HG03442 (cell line): ENCODE results near the gene ZNF410.
"Not testable (repeated sequence)": the region's sequence is repeated elsewhere in the genome, so short reads cannot be mapped to it uniquely, and the experiment has no call there.

Source experiments
- ATAC-seq: cut with Tn5 transposase; IDR thresholded peaks from one replicate; pipeline ENCODE4 v1.9.1; 2021; ENCODE audit warnings: mild to moderate bottlenecking, moderate library complexity; ENCODE audit not compliant: unreplicated experiment

The ZNF410 gene, protein sequence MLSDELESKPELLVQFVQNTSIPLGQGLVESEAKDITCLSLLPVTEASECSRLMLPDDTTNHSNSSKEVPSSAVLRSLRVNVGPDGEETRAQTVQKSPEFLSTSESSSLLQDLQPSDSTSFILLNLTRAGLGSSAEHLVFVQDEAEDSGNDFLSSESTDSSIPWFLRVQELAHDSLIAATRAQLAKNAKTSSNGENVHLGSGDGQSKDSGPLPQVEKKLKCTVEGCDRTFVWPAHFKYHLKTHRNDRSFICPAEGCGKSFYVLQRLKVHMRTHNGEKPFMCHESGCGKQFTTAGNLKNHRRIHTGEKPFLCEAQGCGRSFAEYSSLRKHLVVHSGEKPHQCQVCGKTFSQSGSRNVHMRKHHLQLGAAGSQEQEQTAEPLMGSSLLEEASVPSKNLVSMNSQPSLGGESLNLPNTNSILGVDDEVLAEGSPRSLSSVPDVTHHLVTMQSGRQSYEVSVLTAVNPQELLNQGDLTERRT

DNA sequence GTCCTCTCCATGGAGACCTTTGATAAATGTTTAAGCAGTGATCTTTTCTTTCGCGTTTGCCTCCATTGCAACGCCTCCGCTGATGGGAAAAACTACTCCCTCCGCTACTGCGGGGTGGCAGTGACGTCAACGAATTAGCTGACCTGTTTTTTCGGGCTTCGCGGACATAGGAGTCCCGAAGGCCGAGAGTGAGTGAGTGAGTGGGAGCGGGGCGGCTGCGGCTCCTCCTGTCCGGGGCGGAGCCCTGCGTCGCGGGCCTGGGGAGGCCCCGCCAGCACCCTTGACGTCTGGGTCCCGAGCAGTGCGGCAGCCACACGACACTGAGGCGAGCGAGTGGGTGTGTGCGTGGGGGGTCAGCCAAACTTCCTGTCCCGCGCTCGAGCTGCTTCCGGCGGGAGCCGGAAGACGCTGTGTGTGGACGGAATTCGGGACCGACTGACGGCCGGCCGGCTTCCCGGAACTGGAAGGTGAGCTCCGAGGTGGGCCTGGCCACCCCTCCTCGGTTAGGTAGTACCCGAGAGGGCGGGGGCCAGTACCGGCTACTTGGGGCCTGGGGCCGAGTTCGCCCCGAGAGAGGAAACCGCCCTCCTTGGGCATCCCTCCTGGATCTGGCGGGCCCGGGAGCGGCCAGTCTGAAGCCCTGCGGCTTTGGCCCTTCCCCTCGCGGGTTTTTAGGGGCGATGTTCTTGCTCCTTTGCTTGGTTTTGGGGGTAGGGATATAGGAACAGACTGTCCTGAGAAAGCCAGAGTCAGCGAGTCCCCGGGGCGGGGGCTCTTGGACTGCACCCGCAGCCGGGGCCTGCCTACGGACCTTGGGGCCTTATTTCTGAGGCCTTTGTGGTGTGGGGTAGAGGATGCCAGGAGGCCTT is at the start of gene ZNF410:
TSS of gene ZNF410 (plus strand) at position 411 of the 869 bp plus-strand sequence. CDS start 5,317 bp downstream, outside the sequence.
- ATAC-seq: peak; percentile 96

DNA sequence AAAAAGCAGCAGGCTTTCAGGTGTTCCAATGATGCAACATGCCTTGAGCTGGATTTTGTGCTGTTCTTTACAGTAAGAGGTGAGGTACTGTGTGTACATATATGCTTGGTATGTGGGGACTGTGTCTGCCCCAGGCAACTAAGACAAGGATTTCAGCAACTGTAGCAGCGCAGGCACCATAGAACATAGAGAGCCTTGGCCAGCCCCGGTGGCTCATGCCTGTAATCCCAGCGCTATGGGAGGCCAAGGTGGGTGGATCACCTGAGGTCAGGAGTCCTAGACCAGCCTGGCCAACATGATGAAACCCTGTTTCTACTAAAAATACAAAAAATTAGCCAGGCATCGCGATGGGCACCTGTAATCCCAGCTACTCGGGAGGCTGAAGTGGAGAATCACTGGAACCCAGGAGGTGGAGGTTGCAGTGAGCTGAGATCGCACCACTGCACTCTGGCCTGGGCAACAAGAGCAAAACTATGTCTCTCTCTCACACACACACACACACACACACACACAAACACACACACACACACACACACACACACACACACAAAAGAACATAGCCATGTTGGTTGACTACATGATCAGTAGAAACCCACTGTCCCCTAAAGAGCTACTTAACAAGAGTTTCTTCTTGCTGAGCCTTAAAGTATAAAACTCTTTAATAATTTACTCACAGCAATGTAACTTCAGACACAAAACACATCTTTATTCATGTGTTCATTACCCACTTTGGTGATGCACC is 48.2 kb upstream of the ZNF410 start:
- ATAC-seq: not testable (repeated sequence)

DNA sequence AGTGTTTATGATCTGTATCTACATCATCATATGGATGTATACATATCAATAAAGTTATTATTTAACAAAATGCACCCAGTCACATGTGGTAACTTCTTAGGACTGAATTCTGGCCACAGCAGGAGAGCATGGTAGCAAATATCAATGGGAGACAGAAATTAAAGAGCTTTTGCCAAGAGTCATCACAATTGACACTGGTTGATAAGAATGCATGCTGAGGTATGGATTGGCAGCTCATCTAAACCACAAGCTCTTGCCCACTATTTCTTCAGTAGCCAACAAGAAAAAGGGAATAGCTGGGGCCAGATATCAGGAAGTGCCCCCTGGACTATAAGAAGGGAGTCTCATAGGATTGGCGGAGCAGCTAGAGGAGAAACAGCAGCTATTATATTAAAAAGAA is 44.5 kb upstream of the ZNF410 start:
- ATAC-seq: no peak

DNA sequence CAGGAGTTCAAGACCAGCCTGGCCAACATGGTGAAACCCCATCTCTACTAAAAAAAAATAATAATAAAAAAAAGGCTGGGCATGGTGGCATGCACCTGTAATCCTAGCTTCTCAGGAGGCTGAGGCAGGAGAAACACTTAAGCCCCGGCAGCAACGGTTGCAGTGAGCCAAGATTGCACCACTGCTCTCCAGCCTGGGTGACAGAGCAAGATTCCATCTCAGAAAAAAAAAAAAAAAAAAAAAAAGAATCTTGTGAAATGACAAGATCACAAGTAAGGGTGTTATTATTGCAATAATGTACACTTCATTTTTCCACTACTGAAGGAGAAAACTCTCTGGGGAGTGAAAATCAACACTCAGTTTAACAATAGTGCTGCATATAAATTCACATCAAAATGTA is 43.8 kb upstream of the ZNF410 start:
- no peak for ATAC-seq

DNA sequence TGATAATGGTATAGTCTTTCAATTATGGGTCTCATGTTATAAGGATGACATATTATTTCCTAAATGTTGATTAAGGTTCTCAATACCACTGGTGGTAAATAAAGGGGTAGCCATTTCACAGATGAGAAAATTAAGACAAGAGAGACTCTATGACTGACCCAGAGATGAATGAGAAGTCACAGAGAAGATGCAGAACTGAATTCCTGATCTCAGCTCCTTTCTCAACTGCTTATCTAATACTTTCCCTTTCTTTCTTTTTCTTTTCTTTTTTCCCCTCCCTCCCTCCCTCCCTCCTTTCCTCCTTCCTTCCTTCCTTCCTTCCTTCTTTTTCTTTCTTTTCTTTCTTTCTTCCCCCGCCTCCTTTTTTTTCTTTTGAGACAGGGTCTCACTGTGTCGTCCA is 43.4 kb upstream of the ZNF410 start:
- ATAC-seq: no peak

DNA sequence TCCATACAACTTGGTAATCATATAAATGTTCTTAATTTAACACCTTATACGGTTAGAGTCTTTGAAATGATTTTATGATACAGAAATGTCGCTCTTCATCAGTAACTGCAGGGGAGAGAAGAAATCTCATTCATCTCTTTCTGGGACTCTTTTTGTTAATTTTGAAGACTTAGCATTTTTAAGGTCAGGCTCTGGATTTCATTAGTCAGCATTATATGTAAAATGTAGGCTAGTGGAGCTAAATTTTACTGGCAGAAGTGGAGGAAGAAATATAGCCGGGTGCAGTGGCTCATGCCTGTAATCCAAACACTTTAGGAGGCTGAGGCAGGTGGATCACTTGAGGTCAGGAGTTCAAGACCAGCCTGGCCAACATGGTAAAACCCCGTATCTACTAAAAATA is 39.7 kb upstream of the ZNF410 start:
- ATAC-seq: no peak

DNA sequence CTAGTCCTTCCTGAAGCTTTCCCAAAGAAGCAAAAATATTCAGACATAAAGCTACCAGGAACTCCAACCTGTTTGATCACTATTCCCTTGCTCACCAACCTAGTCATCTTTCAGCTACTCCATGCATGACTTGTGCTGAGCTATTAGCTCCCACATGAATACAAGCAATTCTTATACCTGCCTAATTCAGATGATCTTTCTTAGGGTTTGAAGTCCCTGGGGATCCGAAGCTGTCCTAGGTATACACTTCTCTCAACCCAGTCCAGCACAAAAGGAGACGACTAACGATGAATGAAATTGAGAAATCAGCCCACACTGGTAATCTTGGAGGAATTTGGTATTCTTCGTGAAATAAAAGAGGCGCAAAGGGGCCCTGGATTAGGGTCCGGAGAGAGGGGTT is 35.7 kb upstream of the ZNF410 start:
- no peak for ATAC-seq

DNA sequence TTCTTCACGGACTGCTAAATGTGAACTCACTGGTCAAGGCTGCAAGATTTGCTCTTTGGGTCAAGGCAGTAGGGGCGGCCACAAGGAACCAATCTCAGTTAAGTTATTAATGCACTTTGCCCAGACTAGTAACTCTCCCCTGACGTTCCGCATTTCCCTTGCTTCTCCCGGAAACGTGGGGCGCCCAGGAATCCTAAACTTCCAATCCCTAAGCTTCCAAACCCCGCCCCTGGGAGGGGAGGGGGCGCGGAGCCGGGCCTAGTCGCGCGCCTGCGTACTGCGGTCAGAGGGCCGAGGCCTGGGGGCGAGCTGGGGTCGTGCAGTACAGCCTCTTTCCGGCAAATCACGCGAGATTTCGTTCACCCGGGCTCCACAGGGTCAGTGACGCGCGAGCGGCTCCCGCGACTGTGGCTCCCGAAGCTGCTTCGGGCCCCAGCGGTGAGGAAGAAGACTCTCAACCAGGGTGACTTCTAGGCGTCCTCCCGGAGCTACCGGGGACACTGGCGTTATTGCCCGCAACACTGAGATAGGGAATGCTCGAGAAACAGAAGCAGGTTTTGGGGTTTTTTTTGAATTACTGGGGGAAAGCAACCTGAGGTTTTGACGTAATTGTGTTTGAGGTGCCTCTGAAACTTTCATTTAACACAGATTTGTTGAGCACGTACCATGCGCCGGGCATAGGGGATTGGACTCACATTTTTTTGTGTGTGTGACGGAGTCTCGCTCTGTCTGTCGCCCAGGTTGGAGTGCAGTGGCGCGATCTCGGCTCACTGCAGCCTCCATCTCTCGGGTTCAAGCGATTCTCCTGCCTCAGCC is 34.9 kb upstream of the ZNF410 start, which contains the start of gene PTGR2:
TSS of gene PTGR2 (plus strand) at position 265 of the 816 bp plus-strand sequence. CDS start 7,032 bp downstream, outside the sequence.
- ATAC-seq: peak; percentile 85

DNA sequence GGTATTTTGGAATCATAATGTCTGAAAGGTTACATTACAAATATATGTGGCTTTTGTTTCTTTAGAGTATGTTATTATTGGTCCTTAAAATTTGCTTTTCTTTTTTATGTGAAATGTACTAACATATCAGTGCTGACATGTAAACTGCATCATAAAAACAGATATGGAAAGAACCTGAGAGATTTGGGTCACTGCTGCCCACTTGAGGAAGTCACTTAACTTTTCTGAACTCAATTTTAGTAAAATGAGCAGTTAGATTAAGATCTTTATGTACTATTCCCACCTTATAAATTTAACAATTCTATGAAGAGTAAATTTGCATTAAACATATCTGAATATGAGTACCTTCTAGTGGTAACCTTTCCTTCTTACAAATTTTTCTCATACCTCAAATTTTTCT is 27.5 kb upstream of the ZNF410 start:
- ATAC-seq: no peak

DNA sequence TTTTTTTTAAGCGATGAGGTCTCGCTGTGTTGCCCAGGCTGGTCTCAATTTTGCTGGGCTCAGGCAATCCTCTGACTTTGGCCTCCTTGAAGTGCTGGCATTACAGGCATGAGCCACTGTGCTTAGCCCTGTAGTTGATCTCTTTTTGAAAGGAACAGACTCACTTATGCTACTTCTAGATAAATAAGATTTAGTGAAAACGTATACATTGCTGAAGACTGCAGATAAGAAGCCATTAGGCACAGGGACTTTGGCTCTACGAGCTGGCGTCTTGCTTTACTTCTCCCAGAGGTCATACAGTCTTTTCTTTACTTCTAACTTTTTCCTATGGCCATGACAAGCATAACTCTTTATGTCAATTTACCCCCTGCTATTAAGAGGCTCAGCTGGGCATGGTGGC is 25.6 kb upstream of the ZNF410 start:
- no peak for ATAC-seq

DNA sequence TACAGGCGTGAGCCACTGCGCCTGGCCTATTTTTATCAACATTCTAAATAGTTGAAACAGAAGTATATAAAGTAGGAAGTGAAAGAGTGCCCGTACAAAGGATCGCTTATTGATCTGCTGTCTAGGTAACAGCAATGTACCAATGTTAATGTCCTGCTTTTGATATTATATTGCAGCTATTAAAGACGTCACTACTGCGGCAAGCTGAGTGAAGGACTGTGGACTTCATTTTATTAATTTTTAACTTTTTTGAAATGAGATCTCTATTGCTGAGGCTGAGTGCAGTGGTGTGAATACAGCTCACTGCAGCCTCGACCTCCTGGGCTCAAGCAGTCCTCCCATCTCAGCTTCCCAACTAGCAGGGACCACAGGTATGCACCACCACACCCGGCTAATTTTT is 24.2 kb upstream of the ZNF410 start:
- no peak for ATAC-seq

DNA sequence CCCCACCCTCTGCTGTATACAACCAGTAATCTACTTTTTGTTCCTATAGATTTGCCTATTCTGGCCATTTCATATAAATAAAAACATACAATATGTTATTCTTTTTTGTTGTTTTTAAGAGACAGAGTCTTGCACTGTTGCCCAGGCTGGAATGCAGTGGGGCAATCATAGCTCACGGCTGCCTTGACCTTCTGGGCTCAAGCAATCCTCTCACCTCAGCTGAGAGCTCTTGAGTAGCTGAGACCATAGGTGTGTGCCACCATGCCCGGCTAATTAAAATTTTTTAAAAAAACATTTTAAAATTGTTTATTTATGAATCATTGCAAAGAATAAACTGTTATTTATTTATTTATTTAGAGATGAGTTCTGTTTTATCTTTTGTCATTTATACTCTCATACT is 23.4 kb upstream of the ZNF410 start:
- ATAC-seq: no peak

DNA sequence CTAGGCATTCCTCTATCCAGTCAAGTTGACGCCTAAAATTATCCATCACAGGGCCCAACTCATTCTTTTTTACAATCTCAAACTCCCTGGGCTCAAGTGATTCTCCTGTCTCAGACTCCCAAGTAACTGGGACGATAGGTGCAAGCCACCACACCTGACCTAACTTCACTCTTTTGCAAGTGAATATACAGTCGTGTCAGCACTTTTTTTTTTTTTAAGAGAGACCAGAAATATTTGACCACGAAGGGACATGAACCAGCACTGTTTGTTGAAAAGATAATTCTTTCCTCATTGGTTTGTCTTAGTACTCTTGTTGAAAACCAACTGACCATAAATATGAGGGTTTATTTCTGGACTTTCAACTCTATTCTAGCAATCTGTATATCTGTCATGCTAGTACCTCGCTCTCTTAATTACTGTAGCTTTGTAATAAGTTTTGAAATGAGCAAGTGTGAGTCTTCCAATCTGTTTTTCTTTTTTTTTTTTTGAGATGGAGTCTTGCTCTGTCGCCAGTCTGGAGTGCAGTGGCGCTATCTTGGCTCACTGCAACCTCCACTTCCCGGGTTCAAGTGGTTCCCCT is 21.0 kb upstream of the ZNF410 start:
- no peak for ATAC-seq

DNA sequence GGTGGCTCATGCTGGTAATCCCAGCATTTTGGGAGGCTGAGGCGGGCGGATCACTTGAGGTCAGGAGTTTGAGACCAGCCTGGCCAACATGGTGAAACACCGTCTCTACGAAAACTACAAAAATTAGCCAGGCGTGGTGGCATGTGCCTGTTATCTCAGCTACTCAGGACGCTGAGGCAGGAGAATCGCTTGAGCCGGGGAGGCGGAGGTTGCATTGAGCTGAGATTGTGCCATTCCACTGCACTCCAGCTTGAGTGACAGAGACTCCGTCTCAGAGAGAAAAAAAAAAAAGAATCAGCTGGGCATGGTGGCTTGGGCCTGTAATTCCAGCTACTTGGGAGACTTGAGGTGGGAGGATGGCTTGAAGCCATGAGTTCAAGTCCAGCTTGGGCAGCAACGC is 16.9 kb upstream of the ZNF410 start:
- ATAC-seq: not testable (repeated sequence)

DNA sequence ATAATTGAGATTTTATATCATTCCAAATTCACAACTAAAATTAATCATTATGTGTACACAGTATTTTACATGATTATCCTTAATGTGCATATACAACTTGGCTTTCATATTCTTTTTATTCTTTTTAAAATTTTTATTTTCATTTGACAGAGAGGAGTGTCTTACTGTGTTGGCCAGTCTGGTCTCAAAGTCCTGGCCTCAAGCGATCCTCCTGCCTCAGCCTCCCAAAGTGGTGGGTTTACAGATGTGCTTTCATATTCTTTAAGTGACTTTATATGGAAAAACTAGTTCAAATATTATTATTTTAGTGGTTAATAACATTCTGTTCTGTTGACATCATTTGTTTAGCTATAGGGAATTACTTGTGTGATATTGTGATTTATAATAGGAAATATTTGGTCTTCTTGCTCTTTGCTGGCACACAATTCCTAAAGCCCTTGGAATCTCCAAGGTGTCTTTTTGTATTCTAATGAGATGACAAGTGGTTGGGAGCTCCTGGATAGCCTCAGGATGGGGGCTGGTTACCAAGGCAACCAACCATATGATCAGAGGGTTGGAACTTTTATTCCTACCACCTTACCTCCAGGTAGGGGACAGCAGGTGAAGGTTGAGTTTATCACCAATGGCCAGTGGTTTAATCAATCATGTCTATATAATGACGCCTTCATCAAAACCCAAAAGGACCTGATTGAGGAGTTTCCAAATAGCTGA is 16.0 kb upstream of the ZNF410 start:
- no peak for ATAC-seq

DNA sequence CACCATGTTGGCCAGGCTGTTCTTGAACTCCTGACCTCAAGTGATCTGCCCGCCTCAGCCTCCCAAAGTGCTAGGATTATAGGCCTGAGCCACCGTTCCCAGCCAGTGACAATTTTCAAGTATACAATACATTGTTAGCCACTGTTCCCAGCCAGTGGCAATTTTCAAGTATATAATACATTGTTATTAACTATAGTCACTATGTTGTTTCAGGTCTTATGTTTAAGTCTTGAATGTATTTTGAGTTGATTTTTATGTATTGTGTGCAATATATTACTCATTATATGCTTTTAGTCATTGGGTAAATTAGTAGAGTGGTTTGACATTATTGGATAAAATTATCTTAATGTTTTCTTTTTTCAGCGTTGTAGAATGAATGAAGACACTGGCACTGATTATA is 13.0 kb upstream of the ZNF410 start:
- ATAC-seq: no peak

DNA sequence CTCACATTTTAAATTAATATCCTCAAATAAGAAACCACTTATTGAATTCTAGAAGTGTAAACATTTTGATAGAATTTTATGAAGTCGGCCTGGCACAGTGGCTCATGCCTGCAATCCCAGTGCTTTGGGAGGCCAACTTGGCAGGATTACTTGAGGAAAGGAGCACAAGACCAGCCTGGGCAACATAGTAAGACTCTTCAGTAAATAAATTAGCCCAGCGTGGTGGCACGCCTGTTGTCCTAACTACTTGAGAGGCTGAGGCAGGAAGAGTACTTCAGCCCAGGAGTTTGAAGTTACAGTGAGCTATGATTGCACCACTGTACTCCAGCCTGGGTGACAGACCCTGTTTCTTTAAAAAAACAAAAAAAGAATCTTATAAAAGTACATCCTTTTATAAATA is 8.9 kb upstream of the ZNF410 start:
- no peak for ATAC-seq

DNA sequence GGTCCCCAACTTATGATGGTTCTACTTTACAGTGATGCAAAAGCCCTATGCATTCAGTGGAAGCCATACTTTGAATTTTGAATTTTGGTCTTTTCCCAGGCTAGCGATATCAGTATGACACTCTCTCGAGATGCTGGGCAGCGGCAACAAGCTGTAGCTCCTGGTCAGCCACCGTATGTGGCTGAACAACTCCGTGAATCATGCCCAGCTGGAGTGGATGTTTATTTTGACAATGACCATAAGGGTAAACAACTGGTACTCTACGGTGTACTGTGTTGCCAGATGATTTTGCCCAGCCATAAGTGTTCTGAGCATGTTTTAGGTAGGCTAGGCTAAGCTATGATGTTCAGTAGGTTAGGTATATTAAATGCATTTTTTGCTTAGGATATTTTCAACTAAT is 8.2 kb upstream of the ZNF410 start:
- no peak for ATAC-seq

DNA sequence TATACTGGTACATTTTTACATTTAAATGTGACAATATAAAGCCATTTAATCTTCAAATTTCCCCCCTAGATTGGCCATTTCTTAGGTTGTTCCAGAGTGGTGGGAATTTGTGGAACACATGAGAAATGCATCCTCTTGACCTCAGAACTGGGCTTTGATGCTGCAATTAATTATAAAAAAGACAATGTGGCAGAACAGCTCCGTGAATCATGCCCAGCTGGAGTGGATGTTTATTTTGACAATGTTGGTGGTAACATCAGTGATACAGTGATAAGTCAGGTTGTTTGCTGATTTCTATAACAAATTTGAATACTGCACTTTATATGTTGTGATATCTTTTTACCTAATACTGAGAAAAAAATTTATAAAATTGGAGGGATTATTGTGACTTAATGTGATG is 7.6 kb upstream of the ZNF410 start:
- ATAC-seq: no peak
